GM12878 (cell line): Measurements from ENCODE around the gene PRUNE1.

Experiments used
- ATF3 ChIP-seq: IDR thresholded peaks from 2 replicates; pipeline ENCODE4 v1.6.1; 2011; ENCODE audit warnings: low read depth, mild to moderate bottlenecking, low read length, moderate library complexity, borderline replicate concordance; ENCODE audit errors: extremely low read depth
- CTCF ChIP-seq, 3 experiments: IDR thresholded peaks in 2 of 3; conservative IDR thresholded peaks in 1 of 3; 2 replicates each; pipeline ENCODE4 v1.5.1; 2011; ENCODE audit warnings: low read depth in 3 of 3, low read length in 3 of 3, mild to moderate bottlenecking in 3 of 3, control low read depth in 2 of 3, moderate library complexity in 2 of 3, inconsistent platforms in 1 of 3, mixed read lengths in 1 of 3; ENCODE audit not compliant: control insufficient read depth in 2 of 3, insufficient read depth in 1 of 3; ENCODE audit errors: extremely low read depth in 1 of 3
- EP300 ChIP-seq, 2 experiments: fragments of 150-350 bp in 1 of 2; IDR thresholded peaks; 2 replicates each; pipeline ENCODE4 v1.6.1; 2011 to 2012; ENCODE audit warnings: low read depth in 2 of 2, low read length in 2 of 2, borderline replicate concordance in 1 of 2, improper control_type of control experiment in 1 of 2, inconsistent platforms in 1 of 2; ENCODE audit not compliant: control insufficient read depth in 1 of 2
- EZH2 ChIP-seq: IDR thresholded peaks from 2 replicates; pipeline ENCODE4 v1.6.1; 2012; ENCODE audit warnings: low read depth, mild to moderate bottlenecking, control low read depth, inconsistent platforms, low read length, borderline replicate concordance; ENCODE audit not compliant: control insufficient read depth
- HDAC2 ChIP-seq: fragments of 200-600 bp; sonication (generic); IDR thresholded peaks from 2 replicates; pipeline ENCODE4 v1.6.1; 2017
- POLR2A ChIP-seq: IDR thresholded peaks from 2 replicates; pipeline ENCODE4 v1.6.1; 2011; ENCODE audit warnings: low read depth, mild to moderate bottlenecking, low read length
- POLR2AphosphoS5 ChIP-seq: IDR thresholded peaks from 2 replicates; pipeline ENCODE4 v1.6.1; 2011; ENCODE audit warnings: mild to moderate bottlenecking, low read length, inconsistent platforms
- RAD21 ChIP-seq: IDR thresholded peaks from 2 replicates; pipeline ENCODE4 v1.6.1; 2011; ENCODE audit warnings: mild to moderate bottlenecking, low read depth, low read length, moderate library complexity; ENCODE audit not compliant: insufficient read depth
- TARDBP ChIP-seq: IDR thresholded peaks from 2 replicates; pipeline ENCODE4 v1.6.1; 2016; ENCODE audit warnings: borderline replicate concordance
- YY1 ChIP-seq: IDR thresholded peaks from 2 replicates; pipeline ENCODE4 v1.6.1; 2011; ENCODE audit warnings: low read depth, mild to moderate bottlenecking, low read length
- ZNF274 ChIP-seq: IDR thresholded peaks from one replicate; pipeline ENCODE4 v1.8.0; 2011; ENCODE audit not compliant: insufficient read length, insufficient read depth

- TF ChIP-seq YY1 (no peak), POLR2AphosphoS5 (no peak), RAD21 (no peak), CTCF (IDR thresholded peaks at IDR 0.05 in 2 of 3, conservative IDR thresholded peaks at IDR 0.05 in 1 of 3; ENCODE audit: control insufficient read depth in 2 of 3, extremely low read depth in 1 of 3, insufficient read depth in 1 of 3, low read depth in 3 of 3, low read length in 3 of 3) (no peak), TARDBP (no peak), ZNF274 (no peak), ATF3 (no peak), EP300 (IDR thresholded peaks at IDR 0.05; ENCODE audit: borderline replicate concordance in 1 of 2, control insufficient read depth in 1 of 2, low read depth in 2 of 2, low read length in 2 of 2) (no peak), HDAC2 (no peak), EZH2 (no peak), POLR2A (no peak)
These were observed 26.2 kb upstream of the PRUNE1 start, which contains the start of gene ANXA9 for GRCh38 chr1:150981805-150982712.
